GM18909 (cell line): ENCODE results near the gene APP.

Source experiments
- ATAC-seq: cut with Tn5 transposase; IDR thresholded peaks from one replicate; pipeline ENCODE4 v1.9.1; 2021; ENCODE audit warnings: mild to moderate bottlenecking; ENCODE audit not compliant: unreplicated experiment, poor library complexity

Gene APP

DNA sequence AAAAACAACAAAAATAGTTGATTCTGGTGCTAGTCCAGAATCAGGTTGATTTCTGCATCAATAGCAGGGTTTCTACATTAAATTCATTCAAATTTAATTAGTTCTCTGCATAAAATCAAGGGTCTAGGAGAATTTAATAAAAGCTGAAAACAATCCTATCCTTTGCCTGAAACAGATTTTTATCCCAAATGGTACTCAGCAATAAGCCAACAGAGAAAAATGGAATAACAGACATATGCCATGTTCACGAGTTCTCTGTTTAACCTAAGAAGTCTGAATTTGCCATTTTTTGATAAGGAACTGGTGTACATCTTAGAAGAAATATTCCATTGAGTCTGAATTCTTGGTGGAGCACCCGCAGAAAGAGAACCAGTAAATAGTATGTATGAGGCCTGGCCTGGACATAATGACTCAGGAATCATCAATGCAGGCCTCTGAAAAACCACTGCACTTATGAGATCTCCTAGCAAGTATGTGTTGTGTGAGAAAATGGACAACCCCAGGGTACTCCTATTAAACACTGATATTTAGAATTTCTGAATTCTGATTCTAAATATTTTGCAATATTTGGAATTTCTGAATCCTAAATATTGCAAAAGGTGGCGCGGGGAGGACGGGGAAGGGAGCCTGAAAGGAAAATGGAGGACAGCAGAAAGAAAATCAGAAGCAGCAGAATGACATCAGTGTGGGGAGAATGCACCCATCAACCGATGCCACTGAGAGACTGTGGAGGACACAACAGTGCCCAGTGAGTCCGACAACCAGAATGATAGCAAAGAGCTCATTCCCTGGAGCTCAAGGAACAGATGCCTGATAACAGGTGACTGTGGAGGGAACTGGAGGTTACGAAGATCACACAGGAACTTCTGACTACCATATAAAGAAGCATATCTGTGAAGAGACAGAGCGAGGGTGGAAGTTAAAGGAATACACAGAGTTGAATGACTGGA is 97.6 kb downstream of the APP start:
- ATAC-seq = no peak

DNA sequence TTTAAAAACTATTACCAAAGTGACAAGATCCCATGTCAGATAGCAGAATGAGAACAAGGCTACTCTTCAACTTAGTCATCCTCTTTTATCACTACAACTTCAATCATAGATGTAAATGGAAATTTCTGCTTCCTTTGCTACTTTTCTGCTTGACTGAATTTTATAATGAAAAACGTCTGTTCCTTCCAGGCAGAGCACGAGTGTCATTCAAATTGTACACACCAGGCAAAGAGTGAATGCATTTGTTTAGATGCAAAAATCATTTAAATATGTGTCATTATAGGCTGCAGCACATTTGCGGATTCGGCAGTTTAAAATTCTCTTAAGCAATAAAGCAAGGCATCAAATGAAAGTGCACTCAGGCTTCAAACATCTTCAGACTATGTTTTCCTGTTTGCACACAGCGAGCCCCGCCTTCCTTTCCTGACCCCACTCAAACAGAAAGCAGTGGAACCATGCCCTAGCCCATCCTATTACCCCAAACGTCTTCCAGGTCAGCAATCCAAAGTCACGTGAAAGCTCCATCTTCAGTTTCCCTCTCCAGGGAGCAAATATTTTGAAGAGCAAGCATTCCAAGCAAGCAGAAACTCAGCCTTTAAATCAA is 99.6 kb downstream of the APP start:
- ATAC-seq = no peak

DNA sequence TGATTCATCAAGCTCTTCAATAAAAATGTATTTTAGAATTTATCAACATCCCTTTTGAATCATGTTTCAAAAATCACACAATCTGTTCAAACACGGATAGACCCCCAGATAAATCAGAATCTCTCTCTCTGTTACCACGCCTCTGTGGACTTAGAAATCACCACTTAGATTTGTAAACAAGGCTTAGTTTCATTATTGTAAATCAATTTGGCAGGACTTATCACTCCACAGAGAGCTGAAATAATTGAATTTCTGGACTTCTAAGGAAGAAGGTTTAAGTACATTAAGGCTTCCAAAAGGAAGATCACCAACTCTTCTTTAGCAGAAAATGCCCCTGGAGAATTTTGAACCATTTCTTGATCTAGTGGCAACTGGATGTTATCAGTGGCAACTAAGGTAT is 100.4 kb downstream of the APP start:
- ATAC-seq = no peak

DNA sequence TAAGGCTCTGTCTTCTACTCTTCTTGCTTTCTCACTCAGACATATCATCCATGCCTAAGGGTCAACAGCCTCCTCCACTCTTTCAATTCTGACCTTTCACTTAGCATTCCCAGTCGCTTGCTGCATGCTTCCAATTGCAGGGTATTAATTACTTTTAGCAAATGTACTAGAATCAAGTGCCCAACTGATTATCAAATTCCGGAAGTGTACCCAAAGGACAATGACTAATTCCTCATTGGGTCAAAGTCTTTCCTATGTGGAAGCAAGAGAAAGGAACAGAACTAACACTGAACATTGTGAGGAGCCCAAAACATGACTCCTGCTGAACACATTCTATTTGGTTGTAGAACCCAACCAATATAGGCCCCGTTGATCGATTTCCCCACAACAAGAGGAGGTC is 101.8 kb downstream of the APP start:
- ATAC-seq = no peak

DNA sequence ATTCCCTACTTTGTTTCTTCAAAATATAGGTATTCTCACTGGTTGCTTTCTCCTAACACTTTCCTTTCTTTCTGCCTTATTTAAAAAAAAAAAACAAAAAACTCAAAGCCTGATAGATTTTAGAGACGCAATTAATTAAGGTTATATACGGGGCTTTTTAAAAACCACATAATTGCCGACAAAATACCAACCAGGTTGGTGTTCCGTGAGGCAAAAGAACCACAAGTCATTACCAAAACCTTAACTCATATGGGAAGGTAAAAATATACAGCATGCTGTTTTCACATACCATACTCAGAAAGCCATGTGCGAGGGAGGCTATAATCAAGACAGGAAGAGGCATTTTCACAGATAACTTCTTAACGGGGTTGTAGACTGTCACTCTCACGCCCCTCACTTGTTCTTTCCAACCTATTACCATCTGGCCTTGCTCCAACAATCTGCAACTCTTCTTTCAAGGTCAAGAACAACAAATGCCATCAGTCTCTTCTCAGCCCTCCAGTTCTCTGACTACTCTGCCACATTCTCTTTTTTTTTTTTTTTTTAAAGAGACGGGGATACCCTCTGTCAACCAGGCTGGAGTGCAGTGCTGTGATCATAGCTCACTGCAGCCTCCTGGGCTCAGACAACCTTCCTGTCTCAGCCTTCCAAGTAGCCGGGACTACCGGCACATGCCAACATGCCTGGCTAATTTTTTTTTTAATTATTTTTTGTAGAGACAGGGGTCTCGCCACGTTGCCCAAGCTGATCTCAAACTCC is 102.6 kb downstream of the APP start:
- no peak for ATAC-seq

DNA sequence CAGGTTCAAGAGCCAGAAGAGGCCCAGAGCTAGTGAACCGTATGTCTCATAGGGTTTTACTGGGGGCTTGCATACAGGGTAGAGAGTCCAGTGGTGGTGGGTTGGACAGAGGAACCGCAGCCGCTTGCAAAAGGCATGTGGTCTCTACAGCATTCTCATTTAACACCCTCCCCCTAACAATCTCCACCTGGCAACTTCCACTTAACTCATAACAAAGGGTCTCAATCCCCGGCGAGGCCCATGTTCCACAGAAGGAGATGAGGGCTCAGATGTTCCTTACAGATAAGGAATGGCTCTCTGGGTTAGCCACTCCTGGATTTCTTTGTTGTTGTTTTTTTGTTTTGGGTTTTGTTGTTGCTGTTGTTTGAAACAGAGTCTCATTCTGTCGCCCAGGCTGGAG is 106.1 kb downstream of the APP start:
- no peak for ATAC-seq

DNA sequence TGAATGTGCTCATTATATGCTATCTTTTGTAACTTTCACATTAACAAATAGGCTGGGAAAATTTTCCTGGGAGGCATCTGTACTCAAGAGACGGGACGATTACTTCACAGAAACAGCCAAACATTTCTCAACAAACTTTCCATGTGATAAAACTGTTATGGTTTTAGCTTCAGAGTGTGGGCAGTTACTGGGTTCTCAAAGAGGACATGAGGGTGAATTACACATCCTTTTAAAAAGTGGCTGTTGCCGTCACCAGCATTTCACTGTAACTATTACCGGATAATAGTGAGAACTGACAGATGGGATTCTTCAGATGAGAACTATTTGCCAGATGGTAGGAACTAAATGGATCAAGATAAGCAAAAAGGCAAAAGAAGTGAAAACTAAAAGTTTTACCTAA is 109.1 kb downstream of the APP start:
- ATAC-seq = no peak

DNA sequence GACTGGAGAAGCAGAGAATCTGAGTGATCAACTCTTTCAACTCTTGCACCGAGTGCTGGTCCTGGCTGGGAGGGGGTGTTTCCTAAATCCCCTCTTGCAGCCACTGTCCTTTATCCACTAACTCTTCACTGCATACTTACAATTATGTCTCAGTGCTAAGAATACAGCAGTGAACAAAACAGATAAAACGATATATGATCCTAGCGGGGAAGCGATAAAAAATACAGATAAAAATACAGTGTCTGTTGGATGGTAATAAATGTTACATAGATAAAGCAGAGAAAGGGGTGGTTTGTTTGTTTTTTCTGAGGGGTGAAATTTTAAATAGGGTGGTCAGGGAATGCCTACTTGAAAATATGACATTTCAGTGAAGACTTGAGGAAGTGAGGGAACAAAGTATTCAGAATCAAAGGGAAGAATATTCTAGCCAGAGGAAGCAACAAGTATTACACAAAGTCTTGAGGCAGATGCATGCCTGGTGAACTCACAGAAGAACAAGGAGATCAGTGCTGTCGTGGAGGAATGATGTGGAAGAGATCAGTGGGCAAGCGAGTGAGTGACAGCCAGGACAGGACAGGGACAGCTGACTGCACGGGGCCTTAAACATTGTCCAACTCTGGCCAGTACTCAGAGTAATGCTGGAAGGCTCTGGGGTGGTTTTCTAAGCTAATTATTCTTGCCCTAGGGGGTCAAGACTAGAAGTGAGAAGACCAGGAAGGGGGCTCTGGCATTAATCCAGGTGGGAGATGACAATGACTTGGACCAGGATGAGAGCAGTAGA is 110.0 kb downstream of the APP start:
- no peak for ATAC-seq

DNA sequence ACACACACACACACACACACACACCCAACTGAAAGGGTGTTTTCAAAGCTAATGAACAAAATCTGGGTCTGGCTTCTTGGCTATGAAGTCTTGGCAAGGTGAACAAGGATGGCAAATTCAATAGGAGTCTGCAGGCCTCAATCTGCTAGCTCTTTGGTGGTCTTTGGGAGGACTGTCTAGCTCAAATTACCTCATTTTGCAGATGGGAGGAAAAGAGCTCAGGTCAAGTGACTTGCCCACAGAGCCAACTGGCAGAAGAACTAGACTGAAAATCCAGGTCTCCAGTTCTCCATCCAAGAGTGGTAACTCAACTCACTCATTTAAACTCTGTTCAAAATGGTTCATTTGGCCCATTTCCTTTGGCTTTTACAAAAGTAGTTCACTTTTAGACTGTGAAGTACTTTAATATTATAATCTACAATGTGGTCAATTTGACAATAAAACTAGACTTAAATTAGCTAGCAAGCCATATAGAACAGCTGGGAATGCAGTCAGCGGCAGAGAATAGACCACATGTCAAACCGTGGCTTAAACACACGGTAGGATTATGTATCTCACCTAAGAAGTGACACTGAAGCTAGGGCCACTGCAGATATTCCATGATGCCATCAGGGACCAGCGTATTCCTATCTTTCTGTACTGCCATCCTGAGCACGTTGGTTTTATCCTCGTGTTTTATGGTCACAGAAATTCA is 112.9 kb downstream of the APP start:
- ATAC-seq = no peak

DNA sequence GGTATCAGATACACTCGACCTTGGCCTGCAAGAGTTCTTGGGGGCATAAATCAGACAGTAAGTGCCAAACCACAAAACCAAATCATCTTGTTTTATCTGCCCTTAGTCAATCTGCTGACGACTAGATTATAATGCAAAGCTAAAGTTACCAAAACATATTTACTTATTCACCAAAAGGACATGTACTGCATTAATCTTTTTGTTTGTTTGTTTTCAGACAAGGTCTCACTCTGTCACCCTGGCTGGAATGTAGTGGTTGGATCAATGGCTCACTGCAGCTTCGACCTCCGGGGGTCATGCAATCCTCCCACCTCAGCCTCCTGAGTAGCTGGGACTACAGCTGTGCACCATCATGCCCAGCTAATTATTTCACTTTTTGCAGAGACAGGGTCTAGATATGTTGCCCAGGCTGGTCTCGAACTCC is 114.7 kb downstream of the APP start:
- no peak for ATAC-seq

DNA sequence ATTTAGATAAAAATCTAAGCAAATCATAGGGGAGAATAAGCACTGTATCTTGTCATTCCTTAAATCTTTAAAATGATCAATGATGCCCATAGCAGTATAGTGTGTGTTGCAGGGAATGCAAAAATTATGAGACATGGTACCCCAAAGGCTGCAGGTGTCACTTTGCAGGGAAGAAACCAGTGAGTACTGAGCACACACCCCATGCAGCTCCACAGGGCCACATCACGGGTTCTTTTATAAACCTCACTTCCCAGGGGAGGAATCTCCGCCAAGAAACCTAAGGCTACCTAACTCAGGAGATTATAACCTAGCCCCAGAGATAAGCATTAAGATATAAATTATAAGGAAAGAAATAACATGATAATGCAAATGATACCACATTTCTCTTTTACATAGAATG is 115.6 kb downstream of the APP start:
- no peak for ATAC-seq

DNA sequence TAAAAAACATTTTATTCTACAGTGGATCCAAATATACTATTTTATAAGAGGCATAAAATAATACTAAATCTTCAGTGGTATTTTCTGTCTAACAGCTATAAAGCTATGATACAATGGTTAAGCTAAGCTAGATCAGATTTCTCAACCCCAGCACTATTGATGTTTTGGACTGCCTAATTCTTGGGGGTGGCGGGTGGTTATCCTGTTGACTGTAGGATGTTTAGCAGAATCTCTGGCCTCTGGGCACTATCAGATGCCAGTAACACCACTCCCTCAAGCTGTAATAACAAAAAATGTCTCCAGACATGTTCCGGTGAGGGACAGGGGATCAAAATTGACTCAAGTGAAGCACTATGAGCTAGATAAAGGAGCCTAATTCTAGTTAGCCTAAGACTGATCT is 118.5 kb downstream of the APP start:
- ATAC-seq = no peak

DNA sequence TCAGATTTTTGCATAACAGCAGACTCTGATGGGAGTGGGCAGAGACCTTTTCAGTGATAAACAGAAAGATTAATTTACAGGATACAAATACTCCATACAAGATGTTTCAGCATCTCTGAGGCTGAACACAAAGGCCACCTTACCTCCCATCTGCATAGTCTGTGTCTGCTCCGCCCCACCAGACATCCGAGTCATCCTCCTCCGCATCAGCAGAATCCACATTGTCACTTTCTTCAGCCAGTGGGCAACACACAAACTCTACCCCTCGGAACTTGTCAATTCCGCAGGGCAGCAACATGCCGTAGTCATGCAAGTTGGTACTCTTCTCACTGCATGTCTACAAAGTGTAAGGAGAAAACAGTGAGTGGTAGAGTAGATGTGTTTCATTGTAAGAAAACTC is 119.7 kb downstream of the APP start:
- ATAC-seq = no peak

DNA sequence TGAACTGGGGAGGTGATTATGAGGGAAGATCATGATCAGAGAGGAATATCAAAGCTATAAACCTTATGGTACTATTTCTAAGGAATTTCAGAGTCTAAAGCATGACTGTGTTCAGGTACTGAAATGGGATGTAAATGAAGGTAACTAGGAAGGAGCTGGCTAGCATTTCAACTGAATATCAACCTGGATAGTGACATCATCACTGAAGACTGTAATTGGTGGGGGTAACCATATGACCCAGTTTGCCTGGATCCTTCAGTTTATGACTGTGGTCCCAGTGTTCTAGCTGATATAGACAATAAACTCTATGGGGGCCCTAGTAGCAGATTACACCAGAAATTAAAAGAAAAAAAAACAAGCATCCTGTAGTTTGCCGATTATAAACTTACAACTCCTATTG is 120.8 kb downstream of the APP start:
- no peak for ATAC-seq

DNA sequence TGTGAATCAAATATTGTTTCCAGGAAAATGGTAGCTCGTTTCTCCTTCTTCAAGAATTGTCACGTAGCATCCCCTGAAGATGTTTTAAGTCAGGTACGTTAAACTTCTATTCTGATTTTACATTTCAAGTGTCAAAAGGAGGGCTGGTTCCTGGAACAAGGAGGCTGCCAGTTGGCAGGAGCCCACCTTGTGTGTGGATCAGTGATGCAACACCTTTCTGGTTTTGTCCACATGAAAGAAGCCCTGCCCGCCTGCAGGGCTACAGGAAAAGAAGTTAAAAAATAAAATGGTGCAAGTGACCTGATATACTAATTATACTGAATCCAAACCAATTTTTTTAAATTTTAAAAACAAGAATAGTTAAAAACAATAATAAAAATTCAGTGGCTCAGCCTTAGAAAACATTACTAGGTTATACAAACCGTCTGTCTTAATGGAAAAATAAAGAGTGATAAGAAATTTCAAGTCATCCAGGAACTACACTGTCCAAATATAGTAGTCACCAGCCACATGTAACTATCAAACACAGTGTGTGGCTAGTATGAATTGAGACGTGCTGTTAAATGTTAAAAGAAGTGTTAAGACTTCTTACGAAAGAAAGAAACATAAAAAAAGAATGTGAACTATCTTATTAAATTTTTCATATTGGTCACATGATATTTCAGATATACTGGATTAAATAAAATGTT is 123.1 kb downstream of the APP start:
- no peak for ATAC-seq

DNA sequence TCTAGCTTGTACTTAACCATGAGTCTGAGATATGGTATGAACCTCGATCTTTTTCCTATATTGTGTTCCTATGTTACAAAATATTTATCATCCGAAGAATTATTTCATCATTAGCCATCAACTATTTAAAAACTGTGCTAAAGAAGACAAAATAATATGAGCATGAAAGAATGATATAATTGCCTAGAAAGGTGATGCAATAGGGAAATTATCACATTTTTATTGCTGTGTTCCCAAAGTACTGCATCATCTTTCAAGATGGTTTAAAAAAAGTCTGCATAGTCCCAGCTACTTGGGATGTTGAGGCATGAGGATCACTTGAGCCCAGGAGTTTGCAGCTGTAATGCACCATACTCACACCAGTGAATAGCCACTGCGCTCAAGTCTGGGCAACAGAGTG is 126.7 kb downstream of the APP start:
- no peak for ATAC-seq

DNA sequence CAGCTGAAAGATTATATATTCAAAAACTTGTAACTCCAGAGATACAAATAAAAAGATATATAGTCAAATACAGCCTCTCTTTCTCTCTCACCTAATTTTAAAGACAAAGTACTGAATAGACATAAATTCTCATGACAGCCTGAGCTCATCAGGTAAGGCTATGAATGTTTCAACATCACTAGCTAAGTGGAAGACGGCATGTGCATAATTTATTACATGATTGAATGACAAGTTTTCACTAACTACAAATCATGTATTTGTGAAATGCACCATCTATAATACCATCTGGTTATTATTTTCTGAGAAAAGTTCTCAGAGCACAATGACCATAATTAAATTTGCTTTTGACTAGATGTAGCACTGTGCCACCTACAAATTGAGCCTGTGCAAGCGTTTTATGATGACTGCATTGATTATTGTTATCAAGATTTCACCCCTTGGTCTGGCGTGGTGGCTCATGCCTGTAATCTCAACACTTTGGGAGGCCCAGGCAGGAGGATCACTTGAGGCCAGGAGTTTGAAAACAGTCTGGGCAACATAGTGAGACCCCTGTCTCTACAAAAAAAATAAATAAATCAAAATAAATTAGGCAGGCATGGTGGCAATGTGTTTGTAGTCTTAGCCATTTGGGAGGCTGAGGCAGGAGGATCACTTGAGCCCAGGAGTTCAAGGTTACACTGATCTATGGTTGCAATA is 128.2 kb downstream of the APP start:
- no peak for ATAC-seq

DNA sequence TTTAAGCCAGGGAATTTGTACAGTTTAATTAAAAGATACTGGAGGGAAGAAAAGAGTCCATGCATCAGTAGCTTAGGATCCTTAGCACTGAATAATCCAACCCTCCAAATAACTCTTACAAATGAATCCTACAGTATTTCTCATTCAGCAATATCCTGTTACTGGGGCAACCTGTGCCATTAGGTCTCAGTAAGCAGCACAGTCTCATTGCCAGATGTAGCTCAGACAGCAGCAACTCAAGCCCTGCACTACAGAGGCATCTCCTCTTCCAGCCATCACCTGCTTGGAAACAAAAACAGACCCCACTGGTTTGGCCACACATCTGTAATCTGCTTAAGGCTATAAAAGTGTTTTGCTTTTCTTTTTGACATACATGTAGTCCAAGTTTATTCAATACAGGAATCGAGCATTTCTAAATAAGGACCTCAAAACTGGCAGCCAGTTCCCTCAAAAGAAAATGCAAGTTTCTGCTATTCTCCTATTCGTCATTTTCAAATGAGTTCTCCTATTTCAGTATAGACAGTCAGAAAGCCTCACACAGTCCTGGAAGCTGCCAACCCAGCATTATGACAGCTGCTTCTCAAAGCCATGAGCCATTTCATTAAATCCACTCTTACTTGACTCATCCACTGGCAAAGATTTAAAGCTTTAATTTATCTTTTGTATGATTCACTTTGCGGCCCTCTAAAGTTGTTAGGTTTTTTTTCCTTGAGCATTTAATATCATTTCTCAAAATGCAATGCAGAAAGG is 129.0 kb downstream of the APP start:
- ATAC-seq = no peak
